Stimulated activated CD8-positive, alpha-beta memory T cell treated with anti-CD3 and anti-CD28 coated beads, Interleukin-4, amount 100 ng/mL, for 48 hours (primary cell): ENCODE results near the gene CNNM2.
"Not testable (repeated sequence)": the region's sequence is repeated elsewhere in the genome, so short reads cannot be mapped to it uniquely, and the experiment has no call there.

Experiments used
- DNase-seq: peaks from one replicate; pipeline ENCODE4 v3.0.0-alpha.2; 2020

CNNM2 gene

GRCh38 chr10:102927311-102928010 is 9.4 kb downstream of the CNNM2 start:
- no peak for DNase-seq

- not testable (repeated sequence) for DNase-seq
These were observed 10.3 kb downstream of the CNNM2 start for GRCh38 chr10:102928442-102928841.

- no peak for DNase-seq
These were observed 12.6 kb downstream of the CNNM2 start for GRCh38 chr10:102930720-102931119.

GRCh38 chr10:102931643-102932042 is 13.5 kb downstream of the CNNM2 start:
- no peak for DNase-seq

- no peak for DNase-seq
These were observed 17.4 kb downstream of the CNNM2 start for GRCh38 chr10:102935505-102935904.

GRCh38 chr10:102935939-102936605 is 18.0 kb downstream of the CNNM2 start:
- peak; percentile 56 for DNase-seq

GRCh38 chr10:102941401-102941800 is 23.3 kb downstream of the CNNM2 start:
- DNase-seq: no peak

GRCh38 chr10:102945449-102945848 is 27.4 kb downstream of the CNNM2 start:
- DNase-seq: no peak

GRCh38 chr10:102945962-102946361 is 27.9 kb downstream of the CNNM2 start:
- no peak for DNase-seq

GRCh38 chr10:102946992-102947391 is 28.9 kb downstream of the CNNM2 start:
- DNase-seq: no peak

- no peak for DNase-seq
These were observed 30.1 kb downstream of the CNNM2 start for GRCh38 chr10:102948176-102948575.

GRCh38 chr10:102948786-102949185 is 30.7 kb downstream of the CNNM2 start:
- no peak for DNase-seq

GRCh38 chr10:102949916-102950315 is 31.8 kb downstream of the CNNM2 start:
- no peak for DNase-seq

- DNase-seq: no peak
These were observed 33.2 kb downstream of the CNNM2 start for GRCh38 chr10:102951316-102951715.

GRCh38 chr10:102959360-102959759 is 41.3 kb downstream of the CNNM2 start:
- DNase-seq: no peak

- DNase-seq: no peak
These were observed 42.1 kb downstream of the CNNM2 start for GRCh38 chr10:102960157-102960556.

GRCh38 chr10:102962267-102962666 is 44.2 kb downstream of the CNNM2 start:
- DNase-seq: no peak

- no peak for DNase-seq
These were observed 45.1 kb downstream of the CNNM2 start for GRCh38 chr10:102962951-102963755.

- no peak for DNase-seq
These were observed 45.6 kb downstream of the CNNM2 start for GRCh38 chr10:102963756-102964025.

GRCh38 chr10:102964064-102964463 is 46.0 kb downstream of the CNNM2 start:
- not testable (repeated sequence) for DNase-seq

GRCh38 chr10:102964713-102965112 is 46.6 kb downstream of the CNNM2 start:
- DNase-seq: no peak

- DNase-seq: no peak
These were observed 47.3 kb downstream of the CNNM2 start for GRCh38 chr10:102965311-102965851.

GRCh38 chr10:102967123-102967522 is 49.0 kb downstream of the CNNM2 start:
- DNase-seq: no peak
